ENCODE results near the gene CROCC.

DNA sequence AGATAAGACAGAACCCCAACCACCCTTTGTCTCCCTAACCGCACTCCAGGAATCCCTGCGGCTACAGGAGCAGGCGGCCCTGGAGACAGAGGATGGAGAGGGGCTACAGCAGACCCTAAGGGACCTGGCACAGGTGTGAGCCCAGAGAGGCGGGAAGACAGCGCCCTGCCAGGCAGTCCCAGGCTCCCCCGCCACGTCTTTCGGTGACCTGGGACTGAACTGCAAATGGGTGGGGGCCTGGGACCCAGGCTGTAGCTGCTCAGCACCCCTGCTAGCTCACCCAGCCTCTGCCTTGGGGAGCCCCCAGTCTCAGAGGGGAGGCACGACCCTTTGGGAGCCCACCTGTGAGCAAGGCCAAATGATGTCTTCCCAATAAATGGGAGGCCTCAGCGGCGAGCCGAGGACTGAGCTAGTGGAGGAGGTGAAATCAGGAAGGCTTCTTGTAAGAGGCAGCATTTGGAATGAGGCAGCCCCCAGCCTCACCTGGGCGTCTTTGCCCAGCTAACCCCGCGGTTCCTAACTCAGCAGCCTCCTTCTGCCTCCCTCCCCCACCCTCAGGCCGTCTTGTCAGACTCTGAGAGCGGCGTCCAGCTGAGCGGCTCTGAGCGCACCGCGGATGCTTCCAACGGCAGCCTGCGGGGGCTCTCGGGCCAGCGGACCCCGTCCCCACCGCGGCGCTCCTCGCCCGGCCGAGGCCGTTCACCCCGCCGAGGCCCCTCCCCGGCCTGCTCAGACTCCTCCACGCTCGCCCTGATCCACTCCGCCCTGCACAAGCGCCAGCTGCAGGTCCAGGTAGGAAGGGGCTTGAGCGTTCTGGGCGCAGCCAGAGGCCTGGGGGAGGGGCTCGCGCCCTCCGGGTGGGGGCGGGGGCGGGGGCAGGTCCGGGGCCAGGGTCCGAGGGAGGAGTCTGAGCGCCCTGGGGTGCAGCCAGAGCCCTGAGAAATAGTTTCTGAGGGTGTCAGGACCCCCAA, 16.9 kb downstream of the CROCC start:
- TF ChIP-seq POLR2A (IDR thresholded peaks at IDR 0.05; ENCODE audit: low read depth, low read length) (no peak), POLR2AphosphoS5 (IDR thresholded peaks at IDR 0.05; ENCODE audit: low read depth, low read length) (no peak), TAF1 (IDR thresholded peaks at IDR 0.05; ENCODE audit: borderline replicate concordance, low read depth, low read length) (no peak)
